Embryonic facial prominence (tissue), 1 donor: Measurements from ENCODE around the gene POLN.
"Not testable (repeated sequence)": the region's sequence is repeated elsewhere in the genome, so short reads cannot be mapped to it uniquely, and the experiment has no call there.

Experiments
- DNase-seq: peaks from one replicate; pipeline ENCODE4 v3.0.0-alpha.2; 2016; ENCODE audit errors: extremely low spot score

Gene POLN

GRCh38 chr4:2275546-2276251 lies 33.8 kb upstream of the POLN start:
- DNase-seq, result no peak

- not testable (repeated sequence) for DNase-seq
Observed at GRCh38 chr4:2275044-2275397, 33.1 kb upstream of the POLN start.

DNA sequence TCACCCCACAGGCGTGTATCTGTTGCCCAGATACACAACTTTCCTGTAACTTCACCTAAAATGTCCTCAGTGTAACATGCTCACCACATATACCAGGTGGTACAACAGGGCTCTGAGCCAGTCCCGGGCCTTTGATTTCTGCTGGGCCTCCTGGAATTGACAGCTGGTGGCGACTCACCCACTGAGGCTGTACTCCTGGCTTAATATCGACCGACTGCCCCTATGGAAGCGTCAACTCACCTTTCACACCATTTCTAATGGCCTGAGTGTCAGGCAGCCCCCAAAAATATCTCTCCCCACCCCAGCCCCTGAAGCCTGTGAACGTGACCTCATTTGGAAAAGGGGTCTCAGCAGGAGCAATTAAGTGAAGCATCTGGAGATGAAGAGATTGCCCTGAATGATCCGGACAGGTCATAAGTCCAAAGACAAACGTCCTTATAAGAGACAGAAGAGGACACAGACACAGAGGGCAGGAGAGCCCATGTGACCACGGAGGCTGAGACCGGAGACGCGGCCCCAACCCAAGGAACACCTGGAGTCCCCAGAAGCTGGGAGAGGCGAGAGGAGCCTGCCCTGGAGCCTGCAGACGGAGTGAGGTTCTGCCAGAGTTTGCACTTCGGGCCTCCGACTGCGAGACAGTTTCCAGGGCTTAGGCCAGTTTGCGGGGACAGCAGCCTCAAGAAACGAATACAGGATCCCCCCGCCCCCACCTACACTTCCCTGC lies 32.6 kb upstream of the POLN start:
- DNase-seq, result no peak

DNA sequence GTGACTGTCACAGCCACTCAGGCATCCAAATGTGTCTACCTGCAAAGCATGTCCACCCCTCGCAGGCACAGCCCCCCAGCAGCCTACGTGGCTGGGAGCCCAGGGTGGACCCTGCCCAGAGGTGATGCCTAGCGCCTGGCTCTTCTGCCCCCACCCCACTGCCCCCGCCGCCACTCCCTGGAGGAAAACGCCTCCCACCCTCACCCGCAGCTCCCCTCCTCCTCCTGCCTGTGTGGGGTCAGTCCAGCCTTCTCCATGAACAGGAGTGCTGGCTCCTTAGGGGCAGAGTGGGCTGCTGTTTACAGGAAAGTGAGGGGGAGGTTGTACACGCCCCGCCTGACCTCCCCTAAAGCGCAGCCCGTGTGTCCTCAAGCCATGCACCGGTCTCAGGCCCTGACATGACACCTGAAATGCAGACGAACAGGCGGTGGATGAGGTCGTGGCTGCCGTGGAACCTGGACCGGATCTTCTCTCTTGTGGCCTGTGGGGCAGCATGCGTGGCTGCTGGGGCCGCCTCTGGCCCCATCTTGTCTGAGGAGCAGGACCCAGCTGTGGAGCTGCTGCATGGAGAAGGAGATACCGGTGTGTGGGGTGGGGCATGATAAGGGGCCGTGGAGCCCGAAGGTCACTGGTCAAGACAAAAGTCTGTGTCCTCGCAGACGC lies 31.9 kb upstream of the POLN start:
- no peak for DNase-seq

DNA sequence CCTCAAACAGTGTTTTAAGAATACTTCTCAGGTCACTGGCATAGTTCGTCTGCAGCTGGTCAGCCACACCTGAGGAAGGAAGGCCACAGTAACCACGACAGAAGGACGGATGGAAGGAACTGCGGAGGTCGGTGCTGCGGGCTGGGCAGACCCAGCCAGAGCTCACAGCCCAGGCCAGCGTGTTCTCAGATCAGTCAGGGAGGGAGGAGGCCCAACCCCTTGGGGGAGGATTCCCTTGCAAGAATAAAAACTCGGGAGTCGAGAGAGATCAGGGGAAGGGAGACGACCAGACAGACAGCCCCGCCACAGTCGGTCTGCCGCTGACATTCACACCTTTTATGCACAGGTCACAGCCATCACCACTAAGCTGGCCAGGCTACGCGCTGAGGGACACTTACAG lies 31.3 kb upstream of the POLN start:
- DNase-seq, result no peak

GRCh38 chr4:2272828-2273120 lies 30.9 kb upstream of the POLN start:
- no peak for DNase-seq

- no peak for DNase-seq
Observed at GRCh38 chr4:2272026-2272827, 30.3 kb upstream of the POLN start.

- no peak for DNase-seq
Observed at GRCh38 chr4:2271279-2272025, 29.5 kb upstream of the POLN start.

DNA sequence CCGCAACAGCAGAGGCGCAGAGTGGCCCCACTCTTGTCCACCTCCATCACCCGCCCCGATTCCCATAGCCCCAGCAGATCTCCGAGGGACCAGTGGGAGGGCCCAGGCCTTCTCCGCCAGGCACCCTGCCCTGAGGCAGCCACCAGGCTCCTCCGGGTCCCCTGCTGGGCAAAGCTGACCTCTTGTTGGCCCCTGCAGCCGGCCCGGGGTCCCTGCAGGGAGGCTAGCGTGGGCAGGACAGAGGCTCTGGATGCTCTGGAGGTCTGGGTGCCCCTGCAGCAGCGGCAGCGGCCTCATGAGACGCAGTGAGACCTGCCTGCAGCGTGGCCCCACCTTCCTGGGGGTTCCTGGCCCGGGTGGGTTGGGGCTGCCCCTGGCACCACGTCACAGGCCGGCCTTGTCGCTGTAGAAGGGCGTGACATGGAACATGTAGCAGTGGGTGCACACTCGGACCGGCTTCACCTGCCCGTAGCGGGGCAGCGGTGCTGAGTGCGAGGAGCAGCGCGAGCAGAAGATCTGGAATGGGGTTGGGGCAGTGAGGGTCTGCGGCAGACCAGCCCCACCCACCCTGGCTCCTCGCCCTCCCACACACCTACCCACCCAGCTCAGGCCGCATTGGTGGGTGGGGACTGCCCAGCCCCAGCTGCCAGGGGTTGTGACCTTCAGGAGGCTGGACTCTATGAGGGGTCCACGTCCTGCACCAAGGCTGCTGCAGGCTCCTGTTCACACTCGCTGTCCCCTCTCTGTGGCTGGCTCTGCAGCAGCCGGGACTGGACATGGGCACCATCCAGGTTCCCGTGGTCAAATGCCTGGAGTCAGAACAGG lies 28.6 kb upstream of the POLN start:
- no peak for DNase-seq

DNA sequence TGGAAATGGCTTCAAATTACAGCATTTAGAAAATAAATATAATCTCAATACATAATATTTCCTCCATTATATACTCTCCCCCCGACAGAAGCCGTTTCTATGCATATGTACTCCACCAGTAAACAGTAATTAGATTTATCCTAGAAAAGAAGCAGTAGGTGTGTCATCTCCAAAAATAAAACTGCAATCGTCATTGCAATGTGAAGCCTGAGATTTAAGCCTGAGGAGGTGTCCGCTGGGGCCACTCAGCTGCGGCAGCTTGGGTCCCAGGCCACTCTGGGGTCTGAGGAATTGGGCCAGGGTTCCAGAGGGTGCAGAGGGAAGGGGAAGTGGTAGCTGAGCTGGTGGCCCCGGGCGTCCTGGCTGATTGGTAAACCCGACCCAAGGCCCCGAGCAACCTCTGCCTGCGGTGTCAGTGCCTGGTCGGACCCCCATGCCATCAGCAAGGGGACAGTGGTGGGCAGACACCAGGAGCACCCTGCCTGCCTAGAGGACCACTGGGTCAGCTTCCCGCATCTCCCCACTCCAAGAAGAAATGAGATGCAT lies 27.8 kb upstream of the POLN start:
- DNase-seq, result no peak

DNA sequence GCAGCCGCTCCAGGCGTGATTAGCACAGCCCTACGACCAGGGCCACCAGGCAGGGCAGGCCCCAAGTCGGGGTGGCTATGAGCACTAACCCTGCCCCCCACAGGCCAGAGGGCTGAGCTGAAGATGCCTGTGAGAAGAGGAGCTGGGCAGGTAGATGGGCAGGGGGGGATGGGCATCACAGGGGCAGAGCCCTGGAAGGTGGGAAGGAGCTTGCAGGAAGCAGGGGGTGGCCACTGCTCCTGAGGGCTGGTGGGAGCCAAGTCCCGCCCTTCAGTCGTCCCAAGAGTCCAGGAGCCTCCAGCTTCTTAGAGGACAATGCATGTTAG lies 27.2 kb upstream of the POLN start:
- no peak for DNase-seq

DNA sequence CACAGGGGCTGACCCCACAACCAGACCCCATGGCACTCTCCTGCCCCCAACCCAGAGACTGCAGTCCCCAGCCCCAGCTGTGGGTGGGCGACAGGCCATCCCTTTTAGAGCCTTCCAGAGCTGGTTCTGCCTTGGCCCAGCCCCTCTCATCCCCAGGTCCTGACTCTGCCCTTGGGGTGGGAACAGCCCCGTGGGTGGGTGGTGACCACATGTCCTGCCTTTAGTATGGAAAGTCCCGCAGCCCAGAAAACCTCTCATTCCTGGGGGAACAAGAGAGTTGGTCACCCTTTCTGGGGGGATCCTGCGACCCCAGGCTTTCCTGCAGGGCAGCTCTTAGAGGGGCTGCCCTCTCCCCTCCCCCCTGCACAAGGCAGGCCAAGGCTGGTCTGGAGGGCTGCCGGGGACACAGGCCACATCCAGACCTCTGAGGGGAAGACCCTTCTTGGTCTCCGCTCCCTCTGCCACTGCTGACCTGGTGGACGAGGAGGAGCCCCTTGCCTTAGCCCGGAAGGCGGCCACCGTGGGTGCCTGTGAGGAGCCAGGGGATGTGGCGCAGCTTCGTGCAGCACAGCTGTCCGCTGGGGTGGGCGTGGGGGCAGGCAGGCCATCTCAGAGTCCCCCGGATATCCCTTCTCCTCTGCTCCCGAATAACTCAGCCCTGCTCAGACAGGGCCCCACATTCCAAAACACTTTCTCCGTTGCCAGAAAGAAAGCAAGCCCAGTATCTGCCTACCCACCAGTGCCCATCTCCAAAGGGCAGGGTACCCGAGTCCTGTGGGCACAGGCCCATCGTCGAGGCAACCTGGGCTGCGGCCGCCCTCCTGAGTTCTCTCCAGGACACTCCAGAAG lies 26.7 kb upstream of the POLN start:
- DNase-seq, result no peak

GRCh38 chr4:2267841-2268240 lies 25.9 kb upstream of the POLN start:
- DNase-seq, result no peak

- DNase-seq, result no peak
Observed at GRCh38 chr4:2267320-2267811, 25.4 kb upstream of the POLN start.

DNA sequence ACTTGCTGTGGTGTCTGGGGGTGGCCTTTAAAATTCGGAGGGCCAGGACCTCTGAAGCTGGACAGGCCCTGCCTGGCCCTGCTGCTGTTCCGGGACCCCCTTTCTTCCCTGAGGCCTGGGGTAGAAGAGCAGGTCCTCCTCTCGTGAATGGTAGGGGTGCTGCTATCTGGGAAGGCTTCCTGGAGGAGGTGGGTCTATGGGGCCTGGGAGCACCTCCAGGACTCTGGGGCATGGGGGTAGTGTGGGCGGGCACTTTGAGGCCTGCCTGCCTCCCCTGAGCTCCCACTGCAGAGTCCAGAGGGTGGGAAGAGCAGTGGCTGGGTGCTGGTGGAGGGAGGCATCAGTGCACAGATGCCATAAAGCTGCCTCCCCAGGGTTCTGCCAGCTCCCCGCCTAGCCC lies 24.9 kb upstream of the POLN start:
- no peak for DNase-seq

DNA sequence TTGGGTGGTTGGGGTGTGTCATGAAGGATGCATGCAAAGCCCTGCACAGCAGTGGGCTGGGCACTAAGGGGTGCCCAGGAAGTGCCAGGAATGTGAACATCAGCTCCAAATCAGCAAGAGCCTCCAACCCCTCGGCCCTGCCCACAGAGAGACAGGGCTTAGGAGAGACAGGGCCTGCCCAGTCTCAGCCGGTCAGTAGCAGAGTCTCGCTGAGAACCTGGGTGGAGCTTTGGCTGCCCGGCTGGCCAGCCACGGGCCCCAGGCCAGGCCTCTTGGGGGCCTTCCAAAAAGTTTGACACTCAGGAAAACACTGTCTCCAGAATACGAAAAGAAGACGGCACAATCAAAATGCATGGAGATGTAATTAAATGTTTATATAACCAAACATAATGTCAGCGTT lies 24.3 kb upstream of the POLN start:
- no peak for DNase-seq

GRCh38 chr4:2265113-2266110 lies 23.5 kb upstream of the POLN start:
- no peak for DNase-seq

DNA sequence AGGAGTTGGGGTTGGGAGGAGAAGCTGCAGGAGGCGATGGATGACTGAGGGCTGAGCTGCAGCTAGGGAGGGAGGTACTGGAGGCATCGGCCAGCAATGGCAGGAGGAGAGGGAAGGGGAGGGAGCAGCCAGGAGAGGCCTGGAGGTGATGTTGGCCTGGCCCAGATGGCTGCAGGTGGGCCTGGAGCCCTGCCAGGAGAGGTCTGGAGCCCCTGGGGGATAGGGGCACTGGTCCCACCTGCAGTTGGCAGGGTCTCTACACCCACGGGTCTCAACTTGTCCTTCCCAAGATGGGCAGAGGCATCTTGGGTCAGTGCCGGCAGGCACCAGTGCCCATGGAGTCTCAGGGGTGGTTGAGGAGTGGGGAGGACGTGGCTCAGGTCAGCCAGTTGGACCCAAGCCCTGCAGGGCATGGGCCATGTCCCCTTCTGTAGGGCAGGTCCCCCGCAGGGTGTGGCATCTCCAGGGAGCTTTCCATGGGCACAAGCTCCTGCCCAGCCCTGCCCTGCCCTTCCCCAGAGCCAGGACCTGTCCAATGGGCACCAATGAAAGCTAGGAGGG lies 22.6 kb upstream of the POLN start:
- DNase-seq, result no peak
